KBM-7 (cell line): Measurements from ENCODE around the gene NOTCH1.

Experiments
- DNase-seq: peaks from one replicate; pipeline ENCODE4 v3.0.0-alpha.2; 2015
- in situ Hi-C: fragments of 300-500 bp; cut with MboI; formaldehyde crosslinking; loops from 2 replicates; pipeline ENCODE4 v1.14.3; 2020; ENCODE audit warnings: low sequenced_read_pairs, low pct_unique_long_range_greater_than_20kb, mixed read lengths

NOTCH1 gene

GRCh38 chr9:136508729-136509500 is 36.9 kb downstream of the NOTCH1 start:
- in situ Hi-C loops = loop anchor here (10.0 kb wide), 1 partner anchor 116 kb away; no protein-coding TSS in a partner anchor
- DNase-seq = no peak

- in situ Hi-C loops = loop anchor here (10.0 kb wide), 1 partner anchor 117 kb away; no protein-coding TSS in a partner anchor
- DNase-seq = no peak
Observed at GRCh38 chr9:136507992-136508375, 37.9 kb downstream of the NOTCH1 start.

- DNase-seq = no peak
- in situ Hi-C loops = loop anchor here (10.0 kb wide), 1 partner anchor 117 kb away; no protein-coding TSS in a partner anchor
Observed at GRCh38 chr9:136507221-136507991, 38.4 kb downstream of the NOTCH1 start.

- in situ Hi-C loops = loop anchor here (10.0 kb wide), 1 partner anchor 118 kb away; no protein-coding TSS in a partner anchor
- no peak for DNase-seq
Observed at GRCh38 chr9:136506425-136506824, 39.4 kb downstream of the NOTCH1 start.

- in situ Hi-C loops = loop anchor here (10.0 kb wide), 1 partner anchor 119 kb away; no protein-coding TSS in a partner anchor
- no peak for DNase-seq
Observed at GRCh38 chr9:136505406-136506403, 40.1 kb downstream of the NOTCH1 start.

- DNase-seq = no peak
- in situ Hi-C loops = loop anchor here (10.0 kb wide), 1 partner anchor 120 kb away; no protein-coding TSS in a partner anchor
Observed at GRCh38 chr9:136504512-136505348, 41.1 kb downstream of the NOTCH1 start.

GRCh38 chr9:136502940-136503550 is 42.8 kb downstream of the NOTCH1 start:
- DNase-seq = no peak
- in situ Hi-C loops = loop anchor here (10.0 kb wide), 1 partner anchor 122 kb away; no protein-coding TSS in a partner anchor

- no peak for DNase-seq
- in situ Hi-C loops = loop anchor here (10.0 kb wide), 1 partner anchor 123 kb away; no protein-coding TSS in a partner anchor
Observed at GRCh38 chr9:136502196-136502595, 43.7 kb downstream of the NOTCH1 start.

GRCh38 chr9:136501686-136502085 is 44.2 kb downstream of the NOTCH1 start:
- no peak for DNase-seq
- in situ Hi-C loops = loop anchor here (10.0 kb wide), 1 partner anchor 123 kb away; no protein-coding TSS in a partner anchor

GRCh38 chr9:136499935-136500910 is 45.6 kb downstream of the NOTCH1 start:
- in situ Hi-C loops = loop anchor here (10.0 kb wide), 1 partner anchor 125 kb away; no protein-coding TSS in a partner anchor
- DNase-seq = no peak

- in situ Hi-C loops = no loop called here
- DNase-seq = no peak
Observed at GRCh38 chr9:136499071-136499934, 46.5 kb downstream of the NOTCH1 start.

- no peak for DNase-seq
- in situ Hi-C loops = no loop called here
Observed at GRCh38 chr9:136497916-136498695, 47.7 kb downstream of the NOTCH1 start.

- in situ Hi-C loops = no loop called here
- DNase-seq = no peak
Observed at GRCh38 chr9:136496801-136497620, 48.8 kb downstream of the NOTCH1 start.

- in situ Hi-C loops = no loop called here
- no peak for DNase-seq
Observed at GRCh38 chr9:136496181-136496580, 49.7 kb downstream of the NOTCH1 start.
